ENCODE results near the gene LCOR.

Gene LCOR

GRCh38 chr10:96992721-96993120 is 160.6 kb downstream of the LCOR start:
- H3K4me1 ChIP-seq (ENCODE audit: control insufficient read depth, insufficient read depth, low read length, poor library complexity, severe bottlenecking), result no peaks in the 10 kb centered on the region
- no peak overlapping the region for H3K4me3 ChIP-seq (ENCODE audit: insufficient read depth, low read depth, low read length, poor library complexity, severe bottlenecking)
- no peak overlapping the region for H3K27ac ChIP-seq (ENCODE audit: insufficient read depth, low read length, poor library complexity, severe bottlenecking)
- no peak for DNase-seq
- no peaks in the 10 kb centered on the region for H3K27me3 ChIP-seq (replicated peaks; ENCODE audit: control insufficient read depth, insufficient read depth, low read length, poor library complexity, severe bottlenecking)
- H3K36me3 ChIP-seq (ENCODE audit: control insufficient read depth, insufficient read depth, low read length), result no peaks in the 10 kb centered on the region
- H3K9me3 ChIP-seq (ENCODE audit: control insufficient read depth, low read length), result no peaks in the 10 kb centered on the region

- no peak for DNase-seq
- H3K4me1 ChIP-seq (ENCODE audit: control insufficient read depth, insufficient read depth, low read length, poor library complexity, severe bottlenecking), result no peaks in the 10 kb centered on the region
- no peaks in the 10 kb centered on the region for H3K27me3 ChIP-seq (replicated peaks; ENCODE audit: control insufficient read depth, insufficient read depth, low read length, poor library complexity, severe bottlenecking)
- H3K27ac ChIP-seq (ENCODE audit: insufficient read depth, low read length, poor library complexity, severe bottlenecking), result no peak overlapping the region
- no peaks in the 10 kb centered on the region for H3K9me3 ChIP-seq (ENCODE audit: control insufficient read depth, low read length)
- H3K36me3 ChIP-seq (ENCODE audit: control insufficient read depth, insufficient read depth, low read length), result no peaks in the 10 kb centered on the region
- H3K4me3 ChIP-seq (ENCODE audit: insufficient read depth, low read depth, low read length, poor library complexity, severe bottlenecking), result no peak overlapping the region
These were observed 163.8 kb downstream of the LCOR start for GRCh38 chr10:96995851-96996250.

GRCh38 chr10:96996275-96996965 is 164.3 kb downstream of the LCOR start:
- Histone ChIP-seq H3K36me3 (ENCODE audit: control insufficient read depth, insufficient read depth, low read length) (no peaks in the 10 kb centered on the region), H3K27me3 (replicated peaks; ENCODE audit: control insufficient read depth, insufficient read depth, low read length, poor library complexity, severe bottlenecking) (no peaks in the 10 kb centered on the region), H3K9me3 (ENCODE audit: control insufficient read depth, low read length) (no peaks in the 10 kb centered on the region), H3K27ac (ENCODE audit: insufficient read depth, low read length, poor library complexity, severe bottlenecking) (no peak overlapping the region), H3K4me3 (ENCODE audit: insufficient read depth, low read depth, low read length, poor library complexity, severe bottlenecking) (no peak overlapping the region), H3K4me1 (ENCODE audit: control insufficient read depth, insufficient read depth, low read length, poor library complexity, severe bottlenecking) (no peaks in the 10 kb centered on the region)
- no peak for DNase-seq

GRCh38 chr10:96998329-96998888 is 166.3 kb downstream of the LCOR start:
- H3K36me3 ChIP-seq (ENCODE audit: control insufficient read depth, insufficient read depth, low read length), result no peaks in the 10 kb centered on the region
- DNase-seq, result no peak
- H3K27ac ChIP-seq (ENCODE audit: insufficient read depth, low read length, poor library complexity, severe bottlenecking), result no peak overlapping the region
- no peaks in the 10 kb centered on the region for H3K27me3 ChIP-seq (replicated peaks; ENCODE audit: control insufficient read depth, insufficient read depth, low read length, poor library complexity, severe bottlenecking)
- no peak overlapping the region for H3K4me3 ChIP-seq (ENCODE audit: insufficient read depth, low read depth, low read length, poor library complexity, severe bottlenecking)
- no peaks in the 10 kb centered on the region for H3K4me1 ChIP-seq (ENCODE audit: control insufficient read depth, insufficient read depth, low read length, poor library complexity, severe bottlenecking)
- no peaks in the 10 kb centered on the region for H3K9me3 ChIP-seq (ENCODE audit: control insufficient read depth, low read length)

- H3K4me1 ChIP-seq (ENCODE audit: control insufficient read depth, insufficient read depth, low read length, poor library complexity, severe bottlenecking), result no peaks in the 10 kb centered on the region
- no peaks in the 10 kb centered on the region for H3K9me3 ChIP-seq (ENCODE audit: control insufficient read depth, low read length)
- H3K36me3 ChIP-seq (ENCODE audit: control insufficient read depth, insufficient read depth, low read length), result no peaks in the 10 kb centered on the region
- no peak for DNase-seq
- no peaks in the 10 kb centered on the region for H3K27me3 ChIP-seq (replicated peaks; ENCODE audit: control insufficient read depth, insufficient read depth, low read length, poor library complexity, severe bottlenecking)
- H3K4me3 ChIP-seq (ENCODE audit: insufficient read depth, low read depth, low read length, poor library complexity, severe bottlenecking), result no peak overlapping the region
- no peak overlapping the region for H3K27ac ChIP-seq (ENCODE audit: insufficient read depth, low read length, poor library complexity, severe bottlenecking)
These were observed 167.2 kb downstream of the LCOR start for GRCh38 chr10:96999337-96999736.

GRCh38 chr10:96999987-97000386 is 167.9 kb downstream of the LCOR start:
- no peaks in the 10 kb centered on the region for H3K36me3 ChIP-seq (ENCODE audit: control insufficient read depth, insufficient read depth, low read length)
- H3K4me3 ChIP-seq (ENCODE audit: insufficient read depth, low read depth, low read length, poor library complexity, severe bottlenecking), result no peak overlapping the region
- no peaks in the 10 kb centered on the region for H3K9me3 ChIP-seq (ENCODE audit: control insufficient read depth, low read length)
- no peak for DNase-seq
- H3K27ac ChIP-seq (ENCODE audit: insufficient read depth, low read length, poor library complexity, severe bottlenecking), result no peak overlapping the region
- H3K27me3 ChIP-seq (replicated peaks; ENCODE audit: control insufficient read depth, insufficient read depth, low read length, poor library complexity, severe bottlenecking), result no peaks in the 10 kb centered on the region
- H3K4me1 ChIP-seq (ENCODE audit: control insufficient read depth, insufficient read depth, low read length, poor library complexity, severe bottlenecking), result no peaks in the 10 kb centered on the region

- Histone ChIP-seq H3K27ac (ENCODE audit: insufficient read depth, low read length, poor library complexity, severe bottlenecking) (no peak overlapping the region), H3K27me3 (replicated peaks; ENCODE audit: control insufficient read depth, insufficient read depth, low read length, poor library complexity, severe bottlenecking) (no peaks in the 10 kb centered on the region), H3K36me3 (ENCODE audit: control insufficient read depth, insufficient read depth, low read length) (no peaks in the 10 kb centered on the region), H3K4me1 (ENCODE audit: control insufficient read depth, insufficient read depth, low read length, poor library complexity, severe bottlenecking) (no peaks in the 10 kb centered on the region), H3K4me3 (ENCODE audit: insufficient read depth, low read depth, low read length, poor library complexity, severe bottlenecking) (no peak overlapping the region), H3K9me3 (ENCODE audit: control insufficient read depth, low read length) (no peaks in the 10 kb centered on the region)
- no peak for DNase-seq
These were observed 168.5 kb downstream of the LCOR start for GRCh38 chr10:97000487-97001182.

GRCh38 chr10:97001183-97001991 is 169.3 kb downstream of the LCOR start:
- Histone ChIP-seq H3K4me1 (ENCODE audit: control insufficient read depth, insufficient read depth, low read length, poor library complexity, severe bottlenecking) (no peaks in the 10 kb centered on the region), H3K36me3 (ENCODE audit: control insufficient read depth, insufficient read depth, low read length) (no peaks in the 10 kb centered on the region), H3K9me3 (ENCODE audit: control insufficient read depth, low read length) (no peaks in the 10 kb centered on the region), H3K27ac (ENCODE audit: insufficient read depth, low read length, poor library complexity, severe bottlenecking) (no peak overlapping the region), H3K4me3 (ENCODE audit: insufficient read depth, low read depth, low read length, poor library complexity, severe bottlenecking) (no peak overlapping the region), H3K27me3 (replicated peaks; ENCODE audit: control insufficient read depth, insufficient read depth, low read length, poor library complexity, severe bottlenecking) (no peaks in the 10 kb centered on the region)
- no peak for DNase-seq

- DNase-seq, result no peak
- Histone ChIP-seq H3K4me1 (ENCODE audit: control insufficient read depth, insufficient read depth, low read length, poor library complexity, severe bottlenecking) (no peaks in the 10 kb centered on the region), H3K36me3 (ENCODE audit: control insufficient read depth, insufficient read depth, low read length) (no peaks in the 10 kb centered on the region), H3K4me3 (ENCODE audit: insufficient read depth, low read depth, low read length, poor library complexity, severe bottlenecking) (no peak overlapping the region), H3K27ac (ENCODE audit: insufficient read depth, low read length, poor library complexity, severe bottlenecking) (no peak overlapping the region), H3K9me3 (ENCODE audit: control insufficient read depth, low read length) (no peaks in the 10 kb centered on the region), H3K27me3 (replicated peaks; ENCODE audit: control insufficient read depth, insufficient read depth, low read length, poor library complexity, severe bottlenecking) (no peaks in the 10 kb centered on the region)
These were observed 170.6 kb downstream of the LCOR start for GRCh38 chr10:97002670-97003069.

All from effector memory CD4-positive, alpha-beta T cell (primary cell).